ENCODE results near the gene PRMT7. TPM values are rescaled to one million over a fixed set of nuclear protein-coding genes. Genes with fewer than 3 reads are reported as not detected.

PRMT7 gene
- total and polyA plus RNA-seq, 2 experiments from 2014 or later = 27.2 to 49.6 TPM

DNA sequence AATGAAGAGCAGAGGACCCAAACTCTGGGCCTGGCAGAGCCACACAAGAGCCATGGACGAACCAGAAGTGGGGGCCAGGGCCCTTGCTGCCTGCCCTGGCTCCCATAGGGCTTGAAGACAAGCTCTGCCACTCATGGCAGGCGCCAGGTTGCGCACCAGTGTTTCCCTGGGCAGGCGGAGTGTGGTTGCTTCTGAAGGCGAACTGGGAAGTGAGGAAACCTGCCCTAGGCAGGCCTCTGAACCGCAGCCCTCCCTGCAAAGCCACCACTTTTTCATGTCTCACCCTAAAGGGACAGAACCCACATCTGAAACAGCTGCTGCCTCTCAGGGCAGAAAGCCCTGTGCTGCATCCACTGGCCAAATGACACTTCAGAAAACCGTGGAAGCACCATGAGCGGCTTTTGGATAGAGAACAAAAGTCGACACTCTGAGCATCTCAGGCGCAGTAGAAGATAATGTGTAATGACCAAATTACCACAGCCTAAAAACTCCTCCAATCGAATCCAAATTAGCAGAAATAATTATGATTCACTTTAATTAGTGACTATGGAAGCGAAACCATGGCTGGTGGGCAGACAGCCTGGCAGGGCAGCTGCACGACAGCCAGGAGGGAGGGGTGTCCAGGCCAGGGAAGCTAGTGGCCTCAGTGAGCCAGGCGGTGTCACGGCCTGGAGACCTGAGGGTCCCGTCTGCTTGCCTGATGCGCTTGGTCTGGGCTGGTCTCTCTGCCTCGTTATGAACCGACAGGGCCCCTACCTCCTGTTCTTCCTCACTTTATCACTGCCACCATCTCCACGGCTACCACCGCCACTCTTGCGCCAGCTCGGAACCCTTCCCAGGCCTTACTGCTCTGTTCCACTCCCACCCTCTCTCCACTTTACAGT is 59.1 kb downstream of the PRMT7 start:
- in situ Hi-C loops (cut with MboI) = no loop called here
- Histone ChIP-seq H4K20me1 (ENCODE audit: insufficient read depth) (no peaks in the 10 kb centered on the region), H3K4me3 (no peak overlapping the region), H3K27ac (no peak overlapping the region), H3K79me2 (ENCODE audit: insufficient read depth) (no peaks in the 10 kb centered on the region), H2AFZ (no peak overlapping the region), H3K9ac (no peak overlapping the region), H3F3A (ENCODE audit: insufficient read depth) (no peaks in the 10 kb centered on the region), H3K36me3 (ENCODE audit: low read depth) (no peaks in the 10 kb centered on the region), H3K4me1 (ENCODE audit: insufficient read depth) (no peaks in the 10 kb centered on the region), H3K9me2 (ENCODE audit: insufficient read depth) (no peaks in the 10 kb centered on the region), H3K4me2 (ENCODE audit: unreplicated experiment) (no peak overlapping the region), H3K9me3 (ENCODE audit: low read depth) (no peaks in the 10 kb centered on the region), H3K27me3 (replicated peaks; ENCODE audit: insufficient read depth) (no peaks in the 10 kb centered on the region)
- WGBS, 2 experiments (ENCODE audit: low coverage in 1 of 2, low lambda C conversion rate in 2 of 2, missing lambda C conversion rate in 2 of 2) = 78 to 83% methylated on average over 23 of the region's 23 CpGs
- no peak for DNase-seq
- TF ChIP-seq EZH2 (IDR thresholded peaks at IDR 0.05; ENCODE audit: insufficient read depth, poor library complexity, severe bottlenecking) (no peak), EZH2phosphoT487 (IDR thresholded peaks at IDR 0.05; ENCODE audit: insufficient read depth, low read depth) (no peak)

DNA sequence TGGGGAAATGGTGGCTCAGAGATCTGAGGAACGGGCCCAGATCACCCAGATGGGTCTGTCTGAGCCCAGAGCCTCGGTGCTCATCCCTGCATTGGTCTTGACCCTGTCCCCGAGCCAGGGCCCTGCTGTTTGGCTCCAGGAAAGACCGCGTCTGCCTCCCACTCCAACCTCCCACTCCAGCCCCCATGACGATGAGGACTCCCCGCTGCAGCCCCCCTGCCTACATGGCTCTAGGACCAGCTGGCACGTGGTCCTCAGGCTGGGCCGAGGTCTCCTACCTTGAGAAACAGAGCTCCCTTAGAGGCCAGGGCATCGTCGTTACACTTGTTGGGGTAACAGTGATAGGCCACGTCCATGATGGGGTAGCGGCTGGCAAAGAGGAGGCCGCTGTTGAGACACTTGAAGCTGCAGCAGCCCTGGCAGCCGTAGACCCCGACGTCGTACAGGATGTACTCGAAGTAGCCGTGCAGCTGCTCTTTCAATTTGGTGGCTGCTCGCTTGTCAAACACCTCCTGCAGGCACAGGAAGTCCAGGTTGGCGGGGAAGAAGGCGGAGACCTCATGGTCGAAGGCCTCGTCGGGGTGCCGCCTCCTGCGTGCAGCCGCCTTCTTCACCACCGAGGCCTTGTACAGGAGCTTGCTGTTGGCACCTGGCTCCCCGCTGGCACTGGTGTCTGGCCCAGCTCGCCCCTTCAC is 59.9 kb downstream of the PRMT7 start:
- no peak overlapping the region for H2AFZ ChIP-seq
- no peak for DNase-seq
- 82 to 83% methylated on average over 31 to 32 of the region's 32 CpGs for WGBS, 2 experiments (ENCODE audit: low coverage in 1 of 2, low lambda C conversion rate in 2 of 2, missing lambda C conversion rate in 2 of 2)

DNA sequence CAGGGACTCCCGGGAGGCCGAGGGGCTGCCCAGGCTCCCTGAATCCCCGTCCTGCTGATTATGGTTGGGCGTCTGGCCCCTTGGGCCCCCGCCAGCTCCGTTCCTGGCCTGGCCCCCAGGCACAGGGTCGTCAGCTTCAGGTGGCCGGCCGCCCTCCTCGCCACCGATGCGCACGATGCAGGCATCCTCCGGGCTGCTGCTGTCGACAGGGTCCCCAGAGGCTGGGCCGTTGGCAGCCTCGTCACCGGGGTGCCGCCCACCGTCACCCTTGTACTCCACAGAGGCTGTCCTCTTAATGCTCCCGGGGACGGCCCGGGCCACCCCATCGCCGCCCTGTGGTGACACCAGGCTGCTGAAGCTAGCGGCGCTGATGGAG is 60.4 kb downstream of the PRMT7 start:
- DNase-seq = no peak
- TF ChIP-seq EZH2phosphoT487 (IDR thresholded peaks at IDR 0.05; ENCODE audit: insufficient read depth, low read depth) = no peak
- no peak for TF ChIP-seq EZH2 (IDR thresholded peaks at IDR 0.05; ENCODE audit: insufficient read depth, poor library complexity, severe bottlenecking)
- H3K79me2 ChIP-seq (ENCODE audit: insufficient read depth) = no peaks in the 10 kb centered on the region
- 82 to 83% methylated on average over 22 to 27 of the region's 27 CpGs for WGBS, 2 experiments (ENCODE audit: low coverage in 1 of 2, low lambda C conversion rate in 2 of 2, missing lambda C conversion rate in 2 of 2)
- no peaks in the 10 kb centered on the region for H3K27me3 ChIP-seq (replicated peaks; ENCODE audit: insufficient read depth)
- no peaks in the 10 kb centered on the region for H4K20me1 ChIP-seq (ENCODE audit: insufficient read depth)
- H3K27ac ChIP-seq = no peak overlapping the region
- H3K4me3 ChIP-seq = no peak overlapping the region
- in situ Hi-C loops (cut with MboI) = no loop called here
- H3K36me3 ChIP-seq (ENCODE audit: low read depth) = no peaks in the 10 kb centered on the region
- H3K9ac ChIP-seq = no peak overlapping the region
- H3K9me3 ChIP-seq (ENCODE audit: low read depth) = no peaks in the 10 kb centered on the region
- H2AFZ ChIP-seq = no peak overlapping the region
- no peaks in the 10 kb centered on the region for H3K4me1 ChIP-seq (ENCODE audit: insufficient read depth)
- no peaks in the 10 kb centered on the region for H3K9me2 ChIP-seq (ENCODE audit: insufficient read depth)
- H3K4me2 ChIP-seq (ENCODE audit: unreplicated experiment) = no peak overlapping the region
- H3F3A ChIP-seq (ENCODE audit: insufficient read depth) = no peaks in the 10 kb centered on the region

More for the DNA sequence above, 59.9 kb downstream of the PRMT7 start:
- Histone ChIP-seq H3K4me3 (no peak overlapping the region), H3K79me2 (ENCODE audit: insufficient read depth) (no peaks in the 10 kb centered on the region), H3K9me2 (ENCODE audit: insufficient read depth) (no peaks in the 10 kb centered on the region), H3F3A (ENCODE audit: insufficient read depth) (no peaks in the 10 kb centered on the region), H4K20me1 (ENCODE audit: insufficient read depth) (no peaks in the 10 kb centered on the region), H3K36me3 (ENCODE audit: low read depth) (no peaks in the 10 kb centered on the region), H3K4me2 (ENCODE audit: unreplicated experiment) (no peak overlapping the region), H3K9ac (no peak overlapping the region), H3K9me3 (ENCODE audit: low read depth) (no peaks in the 10 kb centered on the region), H3K4me1 (ENCODE audit: insufficient read depth) (no peaks in the 10 kb centered on the region), H3K27me3 (replicated peaks; ENCODE audit: insufficient read depth) (no peaks in the 10 kb centered on the region), H3K27ac (no peak overlapping the region)
- TF ChIP-seq EZH2phosphoT487 (IDR thresholded peaks at IDR 0.05; ENCODE audit: insufficient read depth, low read depth) = no peak
- TF ChIP-seq EZH2 (IDR thresholded peaks at IDR 0.05; ENCODE audit: insufficient read depth, poor library complexity, severe bottlenecking) = no peak
- in situ Hi-C loops (cut with MboI) = no loop called here

DNA sequence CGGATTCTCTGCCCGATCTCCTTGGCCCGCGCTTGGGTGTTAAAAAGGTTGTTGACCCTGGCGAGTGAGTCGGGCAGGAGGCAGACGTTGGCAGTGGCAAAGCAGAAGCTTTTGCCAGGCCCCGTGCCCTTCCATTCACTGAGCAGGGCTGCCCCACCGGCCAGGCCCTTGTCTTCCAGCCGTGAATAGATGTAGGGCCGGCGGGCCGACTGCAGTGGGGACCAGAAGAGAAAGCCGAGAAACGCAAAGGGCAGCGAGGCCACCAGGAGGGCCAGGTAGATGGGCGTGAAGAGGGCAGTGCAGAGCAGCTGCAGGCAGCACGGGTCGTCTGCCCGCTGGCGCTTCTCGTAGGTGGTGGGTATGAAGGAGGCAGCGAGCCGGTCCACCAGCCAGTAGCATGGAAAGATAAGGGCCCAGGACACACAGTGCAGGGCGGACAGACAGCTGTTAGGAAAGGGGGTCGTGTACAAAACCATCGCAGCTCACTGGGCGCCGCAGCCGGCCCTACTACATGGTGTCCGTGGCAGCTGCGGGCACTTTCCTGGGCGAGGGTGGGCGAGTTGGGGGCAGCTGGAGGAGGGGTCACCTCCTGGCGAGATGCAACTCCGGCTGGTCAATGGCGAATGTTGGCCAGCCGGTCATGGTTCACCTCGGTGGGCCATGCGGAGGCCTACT is 61.0 kb downstream of the PRMT7 start:
- no peak for DNase-seq
- Histone ChIP-seq H4K20me1 (ENCODE audit: insufficient read depth) (no peaks in the 10 kb centered on the region), H3K27me3 (replicated peaks; ENCODE audit: insufficient read depth) (no peaks in the 10 kb centered on the region), H3K4me2 (ENCODE audit: unreplicated experiment) (no peak overlapping the region), H2AFZ (no peak overlapping the region), H3K9me2 (ENCODE audit: insufficient read depth) (no peaks in the 10 kb centered on the region), H3K27ac (no peak overlapping the region), H3K36me3 (ENCODE audit: low read depth) (no peaks in the 10 kb centered on the region), H3F3A (ENCODE audit: insufficient read depth) (no peaks in the 10 kb centered on the region), H3K79me2 (ENCODE audit: insufficient read depth) (no peaks in the 10 kb centered on the region), H3K9me3 (ENCODE audit: low read depth) (no peaks in the 10 kb centered on the region), H3K4me3 (no peak overlapping the region), H3K9ac (no peak overlapping the region), H3K4me1 (ENCODE audit: insufficient read depth) (no peaks in the 10 kb centered on the region)
- no peak for TF ChIP-seq EZH2phosphoT487 (IDR thresholded peaks at IDR 0.05; ENCODE audit: insufficient read depth, low read depth)
- TF ChIP-seq EZH2 (IDR thresholded peaks at IDR 0.05; ENCODE audit: insufficient read depth, poor library complexity, severe bottlenecking) = no peak
- in situ Hi-C loops (cut with MboI) = no loop called here
- WGBS, 2 experiments (ENCODE audit: low coverage in 1 of 2, low lambda C conversion rate in 2 of 2, missing lambda C conversion rate in 2 of 2) = 81 to 84% methylated on average over 38 to 40 of the region's 40 CpGs
